ENCODE data around the gene RPTOR. TPM values are rescaled to one million over a fixed set of nuclear protein-coding genes. Genes with fewer than 3 reads are reported as not detected.

The RPTOR gene
- total RNA-seq, 2 experiments from 2014 or later, result 45.3 to 49.1 TPM

- Mint-ChIP-seq H3K4me1 (ENCODE audit: low read depth) (peaks cover 83% of the 10 kb centered on the region), H3K27me3 (no peaks in the 10 kb centered on the region), H3K4me3 (no peak overlapping the region), H3K36me3 (ENCODE audit: low read depth) (peaks cover 43% of the 10 kb centered on the region), H3K27ac (peak overlapping the region; percentile 78), H3K9me3 (peaks cover 14% of the 10 kb centered on the region)
- POLR2A ChIA-PET, result interaction anchor here (2.0 kb wide), 1 partner anchor 9 kb away, joined by 6 read pairs; no protein-coding TSS in a partner anchor
- ATAC-seq (peak; percentile 69), DNase-seq (peak; percentile 87)
- intact Hi-C loops (cut with micrococcal nuclease), result no loop called here
- peak; percentile 71 for TF ChIP-seq CTCF (IDR thresholded peaks at IDR 0.05)
- CTCF ChIA-PET, result interaction anchor here (0.6 to 1.8 kb wide), 8 partner anchors 9 to 123 kb away, joined by 3 to 8 read pairs (median 4); no protein-coding TSS in a partner anchor
Observed at GRCh38 chr17:80866050-80866793, 321.6 kb downstream of the RPTOR start.

GRCh38 chr17:80868022-80868609, 323.5 kb downstream of the RPTOR start:
- intact Hi-C loops (cut with micrococcal nuclease), result no loop called here
- no peak for ATAC-seq

GRCh38 chr17:80869481-80870145, 325.0 kb downstream of the RPTOR start:
- Mint-ChIP-seq H3K27me3 (no peaks in the 10 kb centered on the region), H3K27ac (peak overlapping the region; percentile 84), H3K4me3 (peak overlapping the region; percentile 0), H3K9me3 (no peaks in the 10 kb centered on the region), H3K36me3 (ENCODE audit: low read depth) (peaks cover 31% of the 10 kb centered on the region), H3K4me1 (ENCODE audit: low read depth) (peaks cover 79% of the 10 kb centered on the region)
- DNase-seq, result no peak
- no peak for TF ChIP-seq CTCF (IDR thresholded peaks at IDR 0.05)
- POLR2A ChIA-PET, result interaction anchor here (0.6 to 1.4 kb wide), 2 partner anchors 9 to 13 kb away, joined by 3 to 5 read pairs; no protein-coding TSS in a partner anchor
- ATAC-seq, result no peak
- CTCF ChIA-PET, result interaction anchor here (1.2 to 2.1 kb wide), 2 partner anchors 10 to 30 kb away, joined by 3 to 7 read pairs; no protein-coding TSS in a partner anchor
- intact Hi-C loops (cut with micrococcal nuclease), result no loop called here

More at GRCh38 chr17:80868022-80868609, 323.5 kb downstream of the RPTOR start:
- Mint-ChIP-seq H3K9me3 (peaks cover 12% of the 10 kb centered on the region), H3K27ac (peak overlapping the region; percentile 11), H3K36me3 (ENCODE audit: low read depth) (peaks cover 32% of the 10 kb centered on the region), H3K4me1 (ENCODE audit: low read depth) (peaks cover 82% of the 10 kb centered on the region), H3K27me3 (no peaks in the 10 kb centered on the region), H3K4me3 (no peak overlapping the region)
- no peak for TF ChIP-seq CTCF (IDR thresholded peaks at IDR 0.05)
- ChIA-PET POLR2A (interaction anchor here (0.6 to 1.4 kb wide), 3 partner anchors 9 to 236 kb away, joined by 3 to 5 read pairs (median 5); no protein-coding TSS in a partner anchor), CTCF (interaction anchor here (1.0 to 2.1 kb wide), 3 partner anchors 9 to 31 kb away, joined by 3 to 7 read pairs (median 4); no protein-coding TSS in a partner anchor)
- no peak for DNase-seq

- H3K4me1 Mint-ChIP-seq (ENCODE audit: low read depth), result peaks cover 79% of the 10 kb centered on the region
- H3K27me3 Mint-ChIP-seq, result no peaks in the 10 kb centered on the region
- H3K27ac Mint-ChIP-seq, result peak overlapping the region; percentile 84
- ChIA-PET POLR2A (interaction anchor here (0.6 kb wide), 1 partner anchor 10 kb away, joined by 3 read pairs; no protein-coding TSS in a partner anchor), CTCF (interaction anchor here (1.2 kb wide), 1 partner anchor 11 kb away, joined by 3 read pairs; no protein-coding TSS in a partner anchor)
- H3K4me3 Mint-ChIP-seq, result peak overlapping the region; percentile 44
- intact Hi-C loops (cut with micrococcal nuclease), result no loop called here
- peak; percentile 71 for DNase-seq
- peak; percentile 84 for ATAC-seq
- H3K36me3 Mint-ChIP-seq (ENCODE audit: low read depth), result peaks cover 34% of the 10 kb centered on the region
- peak; percentile 49 for TF ChIP-seq CTCF (IDR thresholded peaks at IDR 0.05)
- no peaks in the 10 kb centered on the region for H3K9me3 Mint-ChIP-seq
Observed at GRCh38 chr17:80870401-80870800, 325.8 kb downstream of the RPTOR start.

Measured in activated CD8-positive, alpha-beta T cell treated with anti-CD3 and anti-CD28 coated beads for 36 hours (primary cell).